Endothelial cell of umbilical vein (primary cell): ENCODE results near the gene SV2A. TPM values are rescaled to one million over a fixed set of nuclear protein-coding genes. Genes with fewer than 3 reads are reported as not detected.

Experiments used
- BruUV-seq: library from RNA; stranded (reverse); fragments of 400-500 nt; replicated peaks from 2 replicates; lab custom pipeline; 2021; lab: Mats Ljungman, UMichigan
- CTCF ChIA-PET: fragments of 300-600, 350-600 bp; sonication (Branson Sonifier 250); formaldehyde crosslinking; loops from one replicate; lab custom pipeline; 2021; ENCODE audit warnings: antibody characterized with exemption, inconsistent platforms; lab: Charles Lee
- POLR2A ChIA-PET: fragments of 300-600, 350-600 bp; sonication (Branson Sonifier 250); formaldehyde crosslinking; loops from one replicate; lab custom pipeline; 2021; ENCODE audit warnings: antibody characterized with exemption, inconsistent platforms; lab: Charles Lee
- DNase-seq: peaks from one replicate; pipeline ENCODE4 v3.0.0-alpha.2; 2011; ENCODE audit warnings: low read depth, low spot score
- FAIRE-seq: peaks from 2 replicates; lab custom pipeline; 2011; peaks lifted over from hg19 to GRCh38; lab: Jason Lieb, UNC
- H2AFZ ChIP-seq: 2 replicates; pipeline ENCODE4 v1.6.0; 2012; ENCODE audit warnings: low read depth, low read length, control low read depth, inconsistent platforms
- H3K27ac ChIP-seq: 2 replicates; pipeline ENCODE4 v1.5.1; 2011; ENCODE audit warnings: low read depth, mild to moderate bottlenecking, control low read depth, low read length, moderate library complexity; ENCODE audit not compliant: insufficient read depth
- H3K27me3 ChIP-seq, 2 experiments: 2 replicates each; pipeline versions ENCODE4 v1.6.0 to v1.6.1; 2011; ENCODE audit warnings: low read length in 2 of 2, mixed read lengths in 1 of 2; ENCODE audit not compliant: control insufficient read depth in 2 of 2, insufficient read depth in 2 of 2
- H3K36me3 ChIP-seq, 2 experiments: 2 replicates in 1 of 2; 3 replicates in 1 of 2; pipeline ENCODE4 v1.5.1; 2011; ENCODE audit warnings: low read length in 2 of 2, mild to moderate bottlenecking in 1 of 2, moderate library complexity in 1 of 2; ENCODE audit not compliant: control insufficient read depth in 2 of 2, insufficient read depth in 2 of 2; ENCODE audit errors: extremely low read depth in 1 of 2
- H3K4me1 ChIP-seq: 3 replicates; pipeline ENCODE4 v1.5.1; 2011; ENCODE audit warnings: mild to moderate bottlenecking, low read length; ENCODE audit not compliant: control insufficient read depth, insufficient read depth; ENCODE audit errors: extremely low read depth
- H3K4me2 ChIP-seq: 2 replicates; pipeline ENCODE4 v1.6.1; 2011; ENCODE audit warnings: low read length, control low read depth, mixed read lengths; ENCODE audit not compliant: insufficient read depth
- H3K4me3 ChIP-seq, 3 experiments: fragments of 200-600 bp in 1 of 3; sonication (generic), shearing (Covaris generic) in 1 of 3; replicated peaks in 1 of 3; 2 replicates each; pipeline ENCODE4 v1.5.1; 2011 to 2016; ENCODE audit warnings: control low read depth in 3 of 3, low read length in 3 of 3, mild to moderate bottlenecking in 2 of 3, inconsistent platforms in 1 of 3, low read depth in 1 of 3, moderate library complexity in 1 of 3; ENCODE audit not compliant: insufficient read depth in 1 of 3
- H3K79me2 ChIP-seq: 2 replicates; pipeline ENCODE4 v1.6.0; 2012; ENCODE audit warnings: low read length, inconsistent platforms; ENCODE audit not compliant: control insufficient read depth, insufficient read depth
- H3K9ac ChIP-seq: replicated peaks from 2 replicates; pipeline ENCODE3; 2011; ENCODE audit warnings: low read length, control low read depth; ENCODE audit not compliant: insufficient read depth; ENCODE audit errors: extremely low read depth
- H3K9me1 ChIP-seq: replicated peaks from 3 replicates; pipeline ENCODE4 v1.6.0; 2011; ENCODE audit warnings: mild to moderate bottlenecking, low read length; ENCODE audit not compliant: control insufficient read depth, insufficient read depth; ENCODE audit errors: extremely low read depth
- H3K9me3 ChIP-seq: replicated peaks from 2 replicates; pipeline ENCODE4 v1.5.1; 2012; ENCODE audit warnings: low read length, inconsistent platforms; ENCODE audit not compliant: control insufficient read depth, insufficient read depth
- H4K20me1 ChIP-seq: replicated peaks from 2 replicates; pipeline ENCODE3; 2011; ENCODE audit warnings: mild to moderate bottlenecking, low read length; ENCODE audit not compliant: control insufficient read depth, insufficient read depth; ENCODE audit errors: extremely low read depth
- EZH2 ChIP-seq: IDR thresholded peaks from 2 replicates; pipeline ENCODE4 v1.6.1; 2012; ENCODE audit warnings: borderline replicate concordance, low read depth, mild to moderate bottlenecking, moderate library complexity, low read length, inconsistent platforms; ENCODE audit not compliant: severe bottlenecking
- FOS ChIP-seq: IDR thresholded peaks from 2 replicates; pipeline ENCODE4 v1.6.1; 2011; ENCODE audit warnings: mild to moderate bottlenecking, low read length, moderate library complexity, borderline replicate concordance; ENCODE audit not compliant: insufficient read depth
- GATA2 ChIP-seq: IDR thresholded peaks from 2 replicates; pipeline ENCODE4 v1.7.0; 2011; ENCODE audit warnings: low read depth, mild to moderate bottlenecking, moderate library complexity, mixed read lengths, low read length; ENCODE audit not compliant: insufficient read length, insufficient read depth
- JUN ChIP-seq: IDR thresholded peaks from 2 replicates; pipeline ENCODE4 v1.6.1; 2011; ENCODE audit warnings: borderline replicate concordance, low read depth; ENCODE audit not compliant: insufficient read length, insufficient read depth
- MYC ChIP-seq: IDR thresholded peaks from one replicate; pipeline ENCODE4 v1.6.1; 2011; ENCODE audit warnings: mild to moderate bottlenecking, low read depth, low read length
- POLR2A ChIP-seq: IDR thresholded peaks from 2 replicates; pipeline ENCODE4 v1.6.1; 2012; ENCODE audit warnings: low read depth, mild to moderate bottlenecking, control low read depth, low read length
- POLR2AphosphoS5 ChIP-seq: IDR thresholded peaks from 2 replicates; pipeline ENCODE4 v1.6.1; 2012; ENCODE audit warnings: low read depth, mild to moderate bottlenecking, control low read depth, low read length, moderate library complexity; ENCODE audit not compliant: insufficient read depth
- dilution Hi-C: fragments of 300-500 bp; cut with MboI; formaldehyde crosslinking; loops from one replicate; pipeline ENCODE4 v1.15.0; 2019; ENCODE audit warnings: low sequenced_read_pairs; ENCODE audit not compliant: extremely low pct_ligation_motif_present
- intact Hi-C: fragments of 100-400 bp; cut with micrococcal nuclease; formaldehyde crosslinking; loops from one replicate; pipeline ENCODE4 v1.10.0; 2022
- polyA plus RNA-seq, 4 experiments: library from polyadenylated mRNA; depleted of rRNA in 3 of 4; stranded (reverse) in 3 of 4; unstranded in 1 of 4; fragments of >200 nt; gene quantifications; 2 replicates each; pipeline versions ENCODE4 v1.2.1 to v1.2.3, GENCODE V29; 2011 to 2012; ENCODE audit warnings: missing spikeins in 1 of 4
- total RNA-seq: library from RNA; stranded (reverse); gene quantifications from 2 replicates; pipeline ENCODE4 v1.2.3, GENCODE V29; 2021
- TF ChIP-seq, protein P1 (sequence below), 2 donors: IDR thresholded peaks; 1 replicate in 1 of 2; 2 replicates in 1 of 2; pipeline ENCODE4 v1.5.1; 2011; ENCODE audit warnings: low read length in 2 of 2, mild to moderate bottlenecking in 2 of 2, moderate library complexity in 2 of 2, control low read depth in 1 of 2, inconsistent platforms in 1 of 2, low read depth in 1 of 2; ENCODE audit not compliant: insufficient read depth in 1 of 2; ENCODE audit errors: extremely low read depth in 1 of 2
- TF ChIP-seq, protein P2 (sequence below): IDR thresholded peaks from 2 replicates; pipeline ENCODE4 v1.6.1; 2011; ENCODE audit not compliant: insufficient read depth, insufficient read length

SV2A gene
- total and polyA plus RNA-seq, 2 donors (not counting 3 experiments of a cell fraction or from before 2014, with no cell fraction given), result 2.9 to 5.4 TPM

DNA sequence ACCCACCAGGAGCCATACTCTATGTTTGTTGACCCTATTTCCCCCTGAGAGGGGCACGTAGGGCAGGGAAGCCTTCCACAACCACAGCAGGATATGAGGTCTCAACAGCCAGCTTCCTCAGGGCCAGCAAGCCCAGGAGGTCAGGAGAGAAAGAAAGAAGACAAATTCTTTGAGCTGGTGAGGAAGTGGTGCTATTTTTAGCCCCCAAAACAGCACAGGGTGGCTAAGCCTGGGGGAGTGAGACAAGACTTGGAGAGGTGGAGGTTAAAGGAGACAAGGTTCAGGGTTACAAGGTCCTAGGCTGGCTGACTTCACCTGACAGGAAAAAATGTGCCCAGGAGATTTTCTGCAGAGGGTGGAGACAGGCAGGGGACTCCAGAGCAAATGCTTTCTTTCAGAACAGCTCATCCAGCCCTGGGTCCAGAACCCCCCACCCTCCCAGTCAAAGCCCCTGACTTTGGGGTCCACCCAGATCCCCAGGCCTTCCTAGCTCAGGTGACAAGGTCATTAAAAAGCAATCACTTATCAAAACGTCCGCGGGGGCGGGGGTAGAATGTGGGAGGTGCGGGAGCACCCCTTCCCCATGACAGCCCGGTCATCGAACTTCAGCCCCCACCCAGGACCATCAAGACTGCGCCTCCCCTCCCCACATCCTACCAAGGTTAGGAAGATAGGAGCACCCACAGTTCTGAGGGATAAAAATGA lies 1.3 kb downstream of the SV2A start:
- H3K9me3 ChIP-seq, result no peaks in the 10 kb centered on the region
- H3K4me1 ChIP-seq, result peaks cover 3% of the 10 kb centered on the region
- H3K4me2 ChIP-seq, result no peak overlapping the region
- intact Hi-C loops, result no loop called here
- no peaks in the 10 kb centered on the region for H3K36me3 ChIP-seq
- DNase-seq, result no peak
- no TSS peak for BruUV-seq
- no peak overlapping the region for H3K4me3 ChIP-seq
- no peaks in the 10 kb centered on the region for H3K79me2 ChIP-seq
- peaks cover 17 to 25% of the 10 kb centered on the region in 2 experiments for H3K27me3 ChIP-seq
- no peaks in the 10 kb centered on the region for H3K9me1 ChIP-seq
- no peak overlapping the region for H2AFZ ChIP-seq
- no peaks in the 10 kb centered on the region for H4K20me1 ChIP-seq
- ChIA-PET CTCF (interaction anchor here (1.5 kb wide), 1 partner anchor 270 kb away, joined by 4 read pairs; no protein-coding TSS in a partner anchor), POLR2A (no interaction called here)
- H3K27ac ChIP-seq, result no peak overlapping the region
- FAIRE-seq, result no peak
- no peak overlapping the region for H3K9ac ChIP-seq
- TF ChIP-seq POLR2AphosphoS5 (no peak), MYC (no peak), JUN (no peak), EZH2 (no peak), FOS (no peak), GATA2 (no peak), POLR2A (no peak)
- TF ChIP-seq, protein P1, sequence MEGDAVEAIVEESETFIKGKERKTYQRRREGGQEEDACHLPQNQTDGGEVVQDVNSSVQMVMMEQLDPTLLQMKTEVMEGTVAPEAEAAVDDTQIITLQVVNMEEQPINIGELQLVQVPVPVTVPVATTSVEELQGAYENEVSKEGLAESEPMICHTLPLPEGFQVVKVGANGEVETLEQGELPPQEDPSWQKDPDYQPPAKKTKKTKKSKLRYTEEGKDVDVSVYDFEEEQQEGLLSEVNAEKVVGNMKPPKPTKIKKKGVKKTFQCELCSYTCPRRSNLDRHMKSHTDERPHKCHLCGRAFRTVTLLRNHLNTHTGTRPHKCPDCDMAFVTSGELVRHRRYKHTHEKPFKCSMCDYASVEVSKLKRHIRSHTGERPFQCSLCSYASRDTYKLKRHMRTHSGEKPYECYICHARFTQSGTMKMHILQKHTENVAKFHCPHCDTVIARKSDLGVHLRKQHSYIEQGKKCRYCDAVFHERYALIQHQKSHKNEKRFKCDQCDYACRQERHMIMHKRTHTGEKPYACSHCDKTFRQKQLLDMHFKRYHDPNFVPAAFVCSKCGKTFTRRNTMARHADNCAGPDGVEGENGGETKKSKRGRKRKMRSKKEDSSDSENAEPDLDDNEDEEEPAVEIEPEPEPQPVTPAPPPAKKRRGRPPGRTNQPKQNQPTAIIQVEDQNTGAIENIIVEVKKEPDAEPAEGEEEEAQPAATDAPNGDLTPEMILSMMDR (IDR thresholded peaks at IDR 0.05; ENCODE audit: extremely low read depth in 1 of 2, insufficient read depth in 1 of 2, low read depth in 1 of 2, low read length in 2 of 2), result no peak
- TF ChIP-seq, protein P2, sequence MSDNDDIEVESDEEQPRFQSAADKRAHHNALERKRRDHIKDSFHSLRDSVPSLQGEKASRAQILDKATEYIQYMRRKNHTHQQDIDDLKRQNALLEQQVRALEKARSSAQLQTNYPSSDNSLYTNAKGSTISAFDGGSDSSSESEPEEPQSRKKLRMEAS, result no peak
- dilution Hi-C loops, result no loop called here
